Adipocyte (in vitro differentiated cells): ENCODE measurements around the gene CTXN3.
A peak's percentile ranks its signal among the peaks of the same experiment; 100 is the strongest.

Source experiments
- DNase-seq: peaks from one replicate; pipeline ENCODE4 v3.0.0-alpha.2; 2015; ENCODE audit warnings: low read depth
- H3K27me3 ChIP-seq: replicated peaks from 2 replicates; pipeline ENCODE4 v1.7.0; 2013; ENCODE audit warnings: mild to moderate bottlenecking, low read length, moderate library complexity; ENCODE audit not compliant: control insufficient read depth, insufficient read depth
- H3K36me3 ChIP-seq: 2 replicates; pipeline ENCODE4 v1.7.0; 2013; ENCODE audit warnings: low read length, mild to moderate bottlenecking, moderate library complexity; ENCODE audit not compliant: control insufficient read depth, insufficient read depth, severe bottlenecking
- H3K4me1 ChIP-seq: 2 replicates; pipeline ENCODE4 v1.7.0; 2013; ENCODE audit warnings: mild to moderate bottlenecking, low read length, moderate library complexity; ENCODE audit not compliant: control insufficient read depth, insufficient read depth
- H3K4me3 ChIP-seq: 2 replicates; pipeline ENCODE4 v1.7.0; 2013; ENCODE audit warnings: mild to moderate bottlenecking, low read length, moderate library complexity
- H3K9ac ChIP-seq: 2 replicates; pipeline ENCODE4 v1.7.0; 2013; ENCODE audit warnings: mild to moderate bottlenecking, low read length, moderate library complexity
- H3K9me3 ChIP-seq: 2 replicates; pipeline ENCODE4 v1.7.0; 2013; ENCODE audit warnings: mild to moderate bottlenecking, low read length, moderate library complexity; ENCODE audit not compliant: control insufficient read depth

The CTXN3 gene

GRCh38 chr5:127702434-127702833 is 53.6 kb downstream of the CTXN3 start:
- Histone ChIP-seq H3K4me3 (no peak overlapping the region), H3K27me3 (no peaks in the 10 kb centered on the region), H3K36me3 (no peaks in the 10 kb centered on the region), H3K4me1 (peaks cover 33% of the 10 kb centered on the region), H3K9ac (no peak overlapping the region), H3K9me3 (no peaks in the 10 kb centered on the region)
- DNase-seq, result no peak

- Histone ChIP-seq H3K4me1 (peaks cover 40% of the 10 kb centered on the region), H3K9ac (no peak within 1 kb of the TSS), H3K4me3 (no peak within 1 kb of the TSS), H3K36me3 (no peaks in the 10 kb centered on the region), H3K27me3 (no peaks in the 10 kb centered on the region), H3K9me3 (no peaks in the 10 kb centered on the region)
- no peak for DNase-seq
Measured at GRCh38 chr5:127702926-127703561, 54.2 kb downstream of the CTXN3 start, which contains the start of gene CCDC192. TSS of gene CCDC192 (plus strand) at chr5:127703391. CDS start at chr5:127703446, 55 bp downstream.

- peaks cover 36% of the 10 kb centered on the region for H3K4me1 ChIP-seq
- no peaks in the 10 kb centered on the region for H3K27me3 ChIP-seq
- no peaks in the 10 kb centered on the region for H3K36me3 ChIP-seq
- peak overlapping the region; percentile 39 for H3K4me3 ChIP-seq
- DNase-seq, result peak; percentile 75
- H3K9me3 ChIP-seq, result no peaks in the 10 kb centered on the region
- peak overlapping the region; percentile 67 for H3K9ac ChIP-seq
Measured at GRCh38 chr5:127705120-127705892, 56.4 kb downstream of the CTXN3 start.

GRCh38 chr5:127706691-127707090 is 57.8 kb downstream of the CTXN3 start:
- H3K9me3 ChIP-seq, result no peaks in the 10 kb centered on the region
- peak overlapping the region; percentile 76 for H3K9ac ChIP-seq
- H3K4me1 ChIP-seq, result peaks cover 36% of the 10 kb centered on the region
- DNase-seq, result no peak
- no peaks in the 10 kb centered on the region for H3K36me3 ChIP-seq
- H3K27me3 ChIP-seq, result no peaks in the 10 kb centered on the region
- peak overlapping the region; percentile 46 for H3K4me3 ChIP-seq

- DNase-seq, result no peak
- Histone ChIP-seq H3K36me3 (no peaks in the 10 kb centered on the region), H3K27me3 (no peaks in the 10 kb centered on the region), H3K4me3 (peak overlapping the region; percentile 46), H3K9ac (peak overlapping the region; percentile 76), H3K9me3 (no peaks in the 10 kb centered on the region), H3K4me1 (peaks cover 36% of the 10 kb centered on the region)
Measured at GRCh38 chr5:127707209-127707608, 58.3 kb downstream of the CTXN3 start.
